CD4-positive, alpha-beta T cell treated with Interleukin-15 for 4 hours (primary cell): ENCODE measurements around the gene DUOX1.
"Not testable (repeated sequence)": the region's sequence is repeated elsewhere in the genome, so short reads cannot be mapped to it uniquely, and the experiment has no call there.

Source experiments
- DNase-seq: peaks from one replicate; pipeline ENCODE4 v3.0.0-alpha.2; 2020; ENCODE audit warnings: low spot score

Gene DUOX1

GRCh38 chr15:45121706-45122417 lies 7.9 kb upstream of the DUOX1 start:
- no peak for DNase-seq

GRCh38 chr15:45122719-45123118 lies 7.1 kb upstream of the DUOX1 start:
- DNase-seq = no peak

- DNase-seq = no peak
Measured at GRCh38 chr15:45123397-45123796, 6.4 kb upstream of the DUOX1 start.

- peak; percentile 56 for DNase-seq
Measured at GRCh38 chr15:45126535-45127158, 3.1 kb upstream of the DUOX1 start.

GRCh38 chr15:45128971-45129639 lies 689 bp upstream of the DUOX1 start:
- DNase-seq = no peak

- no peak for DNase-seq
Measured at GRCh38 chr15:45130291-45131000, 652 bp downstream of the DUOX1 start.

GRCh38 chr15:45131510-45131909 lies 1.7 kb downstream of the DUOX1 start:
- DNase-seq = no peak

- no peak for DNase-seq
Measured at GRCh38 chr15:45132844-45133560, 3.2 kb downstream of the DUOX1 start.

GRCh38 chr15:45133561-45133920 lies 3.7 kb downstream of the DUOX1 start:
- no peak for DNase-seq

- no peak for DNase-seq
Measured at GRCh38 chr15:45134046-45134445, 4.3 kb downstream of the DUOX1 start.

- DNase-seq = no peak
Measured at GRCh38 chr15:45134682-45135604, 5.1 kb downstream of the DUOX1 start.

- DNase-seq = not testable (repeated sequence)
Measured at GRCh38 chr15:45135705-45136377, 6.0 kb downstream of the DUOX1 start.

GRCh38 chr15:45136378-45136764 lies 6.6 kb downstream of the DUOX1 start:
- no peak for DNase-seq

GRCh38 chr15:45137703-45138102 lies 7.9 kb downstream of the DUOX1 start:
- DNase-seq = no peak

- DNase-seq = no peak
Measured at GRCh38 chr15:45138814-45139765, 9.3 kb downstream of the DUOX1 start.

GRCh38 chr15:45139770-45140169 lies 10.0 kb downstream of the DUOX1 start:
- DNase-seq = no peak

- no peak for DNase-seq
Measured at GRCh38 chr15:45140557-45141250, 10.9 kb downstream of the DUOX1 start.

GRCh38 chr15:45141386-45141785 lies 11.6 kb downstream of the DUOX1 start:
- no peak for DNase-seq

- no peak for DNase-seq
Measured at GRCh38 chr15:45143056-45143455, 13.3 kb downstream of the DUOX1 start.
